Stimulated activated CD8-positive, alpha-beta memory T cell treated with anti-CD3 and anti-CD28 coated beads, Interleukin-15, amount 100 ng/mL, for 48 hours (primary cell): ENCODE data around the gene GAP43.

ENCODE experiments used
- DNase-seq, 2 donors: peaks; one replicate each; pipeline ENCODE4 v3.0.0-alpha.2; 2020; ENCODE audit warnings: low read depth in 2 of 2

The GAP43 gene

GRCh38 chr3:115627180-115628074 lies 4.1 kb downstream of the GAP43 start:
- no peak for DNase-seq

- DNase-seq, result no peak
These were observed 4.7 kb downstream of the GAP43 start for GRCh38 chr3:115628075-115628412.

- DNase-seq, result no peak
These were observed 7.5 kb downstream of the GAP43 start for GRCh38 chr3:115630850-115631249.

- DNase-seq, result no peak
These were observed 8.7 kb downstream of the GAP43 start for GRCh38 chr3:115632026-115632425.

GRCh38 chr3:115633467-115633866 lies 10.2 kb downstream of the GAP43 start:
- DNase-seq, result no peak

GRCh38 chr3:115634052-115634451 lies 10.7 kb downstream of the GAP43 start:
- no peak for DNase-seq

GRCh38 chr3:115635406-115635805 lies 12.1 kb downstream of the GAP43 start:
- DNase-seq, result no peak

GRCh38 chr3:115638241-115638640 lies 14.9 kb downstream of the GAP43 start:
- DNase-seq, result no peak

- DNase-seq, result no peak
These were observed 15.7 kb downstream of the GAP43 start for GRCh38 chr3:115638991-115639390.

GRCh38 chr3:115644391-115644790 lies 21.1 kb downstream of the GAP43 start:
- DNase-seq, result no peak

GRCh38 chr3:115646027-115646690 lies 22.8 kb downstream of the GAP43 start:
- no peak for DNase-seq

- DNase-seq, result no peak
These were observed 25.2 kb downstream of the GAP43 start for GRCh38 chr3:115648559-115648958.

GRCh38 chr3:115651087-115651486 lies 27.8 kb downstream of the GAP43 start:
- no peak for DNase-seq

GRCh38 chr3:115651599-115651998 lies 28.3 kb downstream of the GAP43 start:
- no peak for DNase-seq

GRCh38 chr3:115652738-115653137 lies 29.4 kb downstream of the GAP43 start:
- no peak for DNase-seq

- no peak for DNase-seq
These were observed 32.5 kb downstream of the GAP43 start for GRCh38 chr3:115655761-115656282.

- DNase-seq, result no peak
These were observed 33.9 kb downstream of the GAP43 start for GRCh38 chr3:115657168-115657567.

- no peak for DNase-seq
These were observed 34.7 kb downstream of the GAP43 start for GRCh38 chr3:115658032-115658336.

- peak; percentile 49 to 63 for DNase-seq
These were observed 35.2 kb downstream of the GAP43 start for GRCh38 chr3:115658337-115659181.

- DNase-seq, result no peak
These were observed 36.2 kb downstream of the GAP43 start for GRCh38 chr3:115659253-115660220.
